ENCODE data around the gene INAVA.

- no peak for TF ChIP-seq POLR2A (IDR thresholded peaks at IDR 0.05; ENCODE audit: low read length)
- no peak for TF ChIP-seq GATA1 (IDR thresholded peaks at IDR 0.05; ENCODE audit: low read depth, low read length)
These were observed 11.8 kb downstream of the INAVA start for GRCh38 chr1:200906491-200906890.

Measured in erythroblast (primary cell).